Medulla oblongata (tissue), 1 donor: Measurements from ENCODE around the gene EIF3D.
"Not testable (repeated sequence)": the region's sequence is repeated elsewhere in the genome, so short reads cannot be mapped to it uniquely, and the experiment has no call there.

Source experiments
- DNase-seq: peaks from one replicate; pipeline ENCODE4 v3.0.0-alpha.2; 2015; ENCODE audit errors: extremely low spot score

EIF3D gene

GRCh38 chr22:36550701-36551495 is 21.9 kb upstream of the EIF3D start:
- no peak for DNase-seq

GRCh38 chr22:36549033-36549432 is 20.1 kb upstream of the EIF3D start:
- DNase-seq, result no peak

- DNase-seq, result no peak
Measured at GRCh38 chr22:36548606-36549005, 19.6 kb upstream of the EIF3D start.

- DNase-seq, result no peak
Measured at GRCh38 chr22:36546932-36547331, 18.0 kb upstream of the EIF3D start.

GRCh38 chr22:36546092-36546804 is 17.3 kb upstream of the EIF3D start:
- DNase-seq, result peak; percentile 50

GRCh38 chr22:36544107-36544620 is 15.2 kb upstream of the EIF3D start:
- DNase-seq, result no peak

- no peak for DNase-seq
Measured at GRCh38 chr22:36541831-36542411, 13.0 kb upstream of the EIF3D start.

- DNase-seq, result no peak
Measured at GRCh38 chr22:36540867-36541642, 12.1 kb upstream of the EIF3D start.

- DNase-seq, result no peak
Measured at GRCh38 chr22:36538529-36538928, 9.6 kb upstream of the EIF3D start.

GRCh38 chr22:36536717-36537116 is 7.8 kb upstream of the EIF3D start:
- DNase-seq, result no peak

- DNase-seq, result not testable (repeated sequence)
Measured at GRCh38 chr22:36533320-36533719, 4.4 kb upstream of the EIF3D start.

GRCh38 chr22:36532466-36532865 is 3.5 kb upstream of the EIF3D start:
- no peak for DNase-seq

GRCh38 chr22:36528341-36528740 is 625 bp downstream of the EIF3D start:
- no peak for DNase-seq

- no peak for DNase-seq
Measured at GRCh38 chr22:36522662-36523061, 6.3 kb downstream of the EIF3D start.

GRCh38 chr22:36520423-36520822 is 8.5 kb downstream of the EIF3D start:
- peak; percentile 34 for DNase-seq

- not testable (repeated sequence) for DNase-seq
Measured at GRCh38 chr22:36519906-36520305, 9.1 kb downstream of the EIF3D start.

- DNase-seq, result no peak
Measured at GRCh38 chr22:36514766-36515165, 14.2 kb downstream of the EIF3D start.

- no peak for DNase-seq
Measured at GRCh38 chr22:36512991-36513390, 16.0 kb downstream of the EIF3D start.

- DNase-seq, result no peak
Measured at GRCh38 chr22:36512333-36512732, 16.6 kb downstream of the EIF3D start.

GRCh38 chr22:36510966-36511881 is 17.7 kb downstream of the EIF3D start:
- peak; percentile 38 for DNase-seq

GRCh38 chr22:36510384-36510783 is 18.6 kb downstream of the EIF3D start:
- DNase-seq, result no peak
